Measurements from ENCODE around the gene ALCAM.
A peak's percentile ranks its signal among the peaks of the same experiment; 100 is the strongest.
"Not testable (repeated sequence)": the region's sequence is repeated elsewhere in the genome, so short reads cannot be mapped to it uniquely, and the experiment has no call there.

The ALCAM gene

GRCh38 chr3:105602286-105602685 lies 235.6 kb downstream of the ALCAM start:
- not testable (repeated sequence) for DNase-seq

GRCh38 chr3:105603516-105603915 lies 236.8 kb downstream of the ALCAM start:
- peak; percentile 97 to 99 for DNase-seq

- DNase-seq = no peak
Measured at GRCh38 chr3:105606016-105606415, 239.3 kb downstream of the ALCAM start.

- no peak for DNase-seq
Measured at GRCh38 chr3:105608623-105609022, 241.9 kb downstream of the ALCAM start.

- DNase-seq = peak in 1 of 2 experiments; percentile 66
Measured at GRCh38 chr3:105610473-105610872, 243.8 kb downstream of the ALCAM start.

- DNase-seq = no peak
Measured at GRCh38 chr3:105611304-105612192, 244.8 kb downstream of the ALCAM start.

GRCh38 chr3:105613120-105613519 lies 246.4 kb downstream of the ALCAM start:
- peak in 1 of 2 experiments; percentile 45 for DNase-seq

- DNase-seq = no peak
Measured at GRCh38 chr3:105614288-105615030, 247.8 kb downstream of the ALCAM start.

- no peak for DNase-seq
Measured at GRCh38 chr3:105615814-105616213, 249.1 kb downstream of the ALCAM start.

GRCh38 chr3:105616374-105617121 lies 249.8 kb downstream of the ALCAM start:
- DNase-seq = no peak

- no peak for DNase-seq
Measured at GRCh38 chr3:105618556-105618955, 251.8 kb downstream of the ALCAM start.

GRCh38 chr3:105619651-105620050 lies 252.9 kb downstream of the ALCAM start:
- no peak for DNase-seq

- no peak for DNase-seq
Measured at GRCh38 chr3:105620236-105620635, 253.5 kb downstream of the ALCAM start.

GRCh38 chr3:105622169-105622568 lies 255.5 kb downstream of the ALCAM start:
- no peak for DNase-seq
